Left ventricle myocardium inferior (tissue), 1 donor: ENCODE data around the gene ADAMTS1. TPM values are rescaled to one million over a fixed set of nuclear protein-coding genes. Genes with fewer than 3 reads are reported as not detected.

Experiments
- DNase-seq: peaks from one replicate; pipeline ENCODE4 v3.0.0-alpha.2; 2020
- H3K27ac ChIP-seq: fragments of 200-600 bp; replicated peaks from 2 replicates; pipeline ENCODE4 v1.8.0; 2021
- H3K27me3 ChIP-seq: fragments of 200-600 bp; 2 replicates; pipeline ENCODE4 v1.8.0; 2021; ENCODE audit warnings: low read depth
- H3K36me3 ChIP-seq: fragments of 200-600 bp; 2 replicates; pipeline ENCODE4 v1.8.0; 2021
- H3K4me1 ChIP-seq: fragments of 200-600 bp; 2 replicates; pipeline ENCODE4 v1.8.0; 2021
- H3K4me3 ChIP-seq: fragments of 200-600 bp; 2 replicates; pipeline ENCODE4 v1.8.0; 2021; ENCODE audit warnings: mild to moderate bottlenecking, moderate library complexity
- H3K9me3 ChIP-seq: fragments of 200-600 bp; replicated peaks from 2 replicates; pipeline ENCODE4 v1.8.0; 2021
- intact Hi-C: fragments of 100-400 bp; cut with micrococcal nuclease; formaldehyde crosslinking; loops from one replicate; pipeline ENCODE4 v1.11.0; 2022
- total RNA-seq: library from RNA; stranded (reverse); fragmentation: NEBNext Ultra II Directional; extraction: Animal tissue kit (Norgen Biotek cat#: 25700); gene quantifications from one replicate; pipeline ENCODE4 v1.2.1, GENCODE V29; 2021
- TF ChIP-seq, protein P1 (sequence below): fragments of 200-600 bp; IDR thresholded peaks from 2 replicates; pipeline ENCODE4 v1.8.0; 2021; ENCODE audit warnings: antibody characterized with exemption, mild to moderate bottlenecking, borderline replicate concordance
- donor health status: DM: no; HTN: yes; CAD: no; lungs with severe emphysema.

The ADAMTS1 gene
- total RNA-seq, 1 donor from 2014 or later = 56.7 TPM

DNA sequence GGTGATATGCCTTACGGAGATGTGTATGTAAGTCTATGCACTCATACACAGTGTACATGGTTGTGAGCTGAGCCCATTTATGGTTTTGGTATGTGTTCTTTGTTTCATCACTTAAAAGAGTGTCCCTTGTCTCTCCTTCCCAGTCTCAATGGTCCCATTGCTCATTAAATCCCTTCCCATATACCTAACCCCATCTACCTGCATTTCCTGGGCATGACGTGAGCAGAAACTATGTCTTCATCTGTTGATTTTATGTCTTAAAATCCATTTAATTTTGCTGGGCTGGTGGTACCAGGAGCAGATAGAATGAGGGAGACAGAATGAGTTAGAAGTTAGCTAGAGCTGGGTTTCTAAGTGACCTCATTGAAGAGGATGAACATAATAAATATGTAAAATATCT lies 44.8 kb downstream of the ADAMTS1 start:
- Histone ChIP-seq H3K27me3 (no peaks in the 10 kb centered on the region), H3K27ac (peak overlapping the region; percentile 70), H3K4me1 (peaks cover 45% of the 10 kb centered on the region), H3K9me3 (no peaks in the 10 kb centered on the region), H3K36me3 (no peaks in the 10 kb centered on the region), H3K4me3 (no peak overlapping the region)
- TF ChIP-seq, protein P1, sequence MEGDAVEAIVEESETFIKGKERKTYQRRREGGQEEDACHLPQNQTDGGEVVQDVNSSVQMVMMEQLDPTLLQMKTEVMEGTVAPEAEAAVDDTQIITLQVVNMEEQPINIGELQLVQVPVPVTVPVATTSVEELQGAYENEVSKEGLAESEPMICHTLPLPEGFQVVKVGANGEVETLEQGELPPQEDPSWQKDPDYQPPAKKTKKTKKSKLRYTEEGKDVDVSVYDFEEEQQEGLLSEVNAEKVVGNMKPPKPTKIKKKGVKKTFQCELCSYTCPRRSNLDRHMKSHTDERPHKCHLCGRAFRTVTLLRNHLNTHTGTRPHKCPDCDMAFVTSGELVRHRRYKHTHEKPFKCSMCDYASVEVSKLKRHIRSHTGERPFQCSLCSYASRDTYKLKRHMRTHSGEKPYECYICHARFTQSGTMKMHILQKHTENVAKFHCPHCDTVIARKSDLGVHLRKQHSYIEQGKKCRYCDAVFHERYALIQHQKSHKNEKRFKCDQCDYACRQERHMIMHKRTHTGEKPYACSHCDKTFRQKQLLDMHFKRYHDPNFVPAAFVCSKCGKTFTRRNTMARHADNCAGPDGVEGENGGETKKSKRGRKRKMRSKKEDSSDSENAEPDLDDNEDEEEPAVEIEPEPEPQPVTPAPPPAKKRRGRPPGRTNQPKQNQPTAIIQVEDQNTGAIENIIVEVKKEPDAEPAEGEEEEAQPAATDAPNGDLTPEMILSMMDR = no peak
- intact Hi-C loops = no loop called here
- no peak for DNase-seq

DNA sequence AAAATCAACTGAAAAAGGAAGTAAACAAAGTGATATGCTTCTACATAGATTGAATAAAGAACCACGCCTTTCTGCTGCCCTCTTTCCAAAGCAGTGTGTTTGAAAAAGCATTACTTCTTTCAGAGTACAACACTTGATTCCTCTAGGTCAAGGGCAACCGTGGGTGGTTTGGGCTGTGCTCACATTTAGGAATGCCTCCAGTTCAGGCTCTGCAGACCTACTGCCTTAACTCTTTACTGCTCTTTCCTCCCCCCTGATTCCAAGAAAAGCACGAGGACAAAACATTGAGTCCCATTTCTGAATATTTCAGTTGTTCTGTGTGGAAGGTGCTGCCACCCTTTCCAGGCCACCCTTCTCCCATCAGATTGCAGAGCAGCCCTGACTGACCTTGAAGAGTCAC lies 45.2 kb downstream of the ADAMTS1 start:
- no peaks in the 10 kb centered on the region for H3K9me3 ChIP-seq
- DNase-seq = no peak
- H3K4me3 ChIP-seq = no peak overlapping the region
- H3K36me3 ChIP-seq = no peaks in the 10 kb centered on the region
- H3K27me3 ChIP-seq = no peaks in the 10 kb centered on the region
- intact Hi-C loops = no loop called here
- peak overlapping the region; percentile 70 for H3K27ac ChIP-seq
- H3K4me1 ChIP-seq = peaks cover 43% of the 10 kb centered on the region
- TF ChIP-seq, protein P1 = no peak

DNA sequence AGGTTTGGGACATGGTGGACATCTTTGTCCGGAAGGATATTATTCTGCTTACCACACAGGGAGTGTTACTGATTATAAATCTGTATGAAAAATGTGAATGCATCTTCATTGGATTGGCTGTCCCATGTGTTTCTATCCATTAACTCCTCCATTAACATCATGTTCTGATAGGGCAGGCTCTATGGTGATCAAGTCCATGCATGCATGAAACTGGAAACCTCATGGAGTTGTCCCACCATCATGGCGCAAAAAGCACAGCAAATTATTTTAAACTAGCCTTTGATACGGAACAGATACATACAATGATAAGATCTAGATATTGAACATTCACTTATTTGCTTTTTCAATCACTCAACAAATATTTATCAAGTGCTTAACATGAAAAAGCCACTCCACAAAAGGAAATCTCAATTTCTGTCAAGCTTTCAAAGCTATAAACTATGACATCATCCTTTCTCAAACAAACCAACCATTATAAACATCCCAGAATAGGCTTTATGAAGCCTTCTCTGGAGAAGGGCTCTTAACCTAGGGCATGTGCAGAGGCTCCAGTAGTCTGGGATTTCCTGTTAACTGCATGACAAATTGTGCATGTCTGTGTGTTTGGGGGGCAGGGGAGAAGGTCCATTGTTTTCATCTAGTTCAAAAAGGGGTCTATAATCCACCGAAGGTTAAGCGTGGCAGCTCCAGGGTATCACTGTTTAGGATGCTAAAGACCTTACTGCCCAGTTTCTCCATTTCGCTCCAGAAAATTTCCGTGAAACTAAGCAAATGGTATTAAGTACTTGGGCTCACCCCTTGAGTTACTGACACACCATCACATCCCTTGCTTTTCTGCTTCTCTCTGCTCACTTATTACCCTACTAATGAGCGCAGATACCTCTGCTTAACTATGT lies 46.1 kb downstream of the ADAMTS1 start:
- Histone ChIP-seq H3K36me3 (no peaks in the 10 kb centered on the region), H3K4me1 (peaks cover 39% of the 10 kb centered on the region), H3K4me3 (no peak overlapping the region), H3K27ac (peak overlapping the region; percentile 70), H3K27me3 (no peaks in the 10 kb centered on the region), H3K9me3 (no peaks in the 10 kb centered on the region)
- intact Hi-C loops = no loop called here
- TF ChIP-seq, protein P1 = no peak
- no peak for DNase-seq

DNA sequence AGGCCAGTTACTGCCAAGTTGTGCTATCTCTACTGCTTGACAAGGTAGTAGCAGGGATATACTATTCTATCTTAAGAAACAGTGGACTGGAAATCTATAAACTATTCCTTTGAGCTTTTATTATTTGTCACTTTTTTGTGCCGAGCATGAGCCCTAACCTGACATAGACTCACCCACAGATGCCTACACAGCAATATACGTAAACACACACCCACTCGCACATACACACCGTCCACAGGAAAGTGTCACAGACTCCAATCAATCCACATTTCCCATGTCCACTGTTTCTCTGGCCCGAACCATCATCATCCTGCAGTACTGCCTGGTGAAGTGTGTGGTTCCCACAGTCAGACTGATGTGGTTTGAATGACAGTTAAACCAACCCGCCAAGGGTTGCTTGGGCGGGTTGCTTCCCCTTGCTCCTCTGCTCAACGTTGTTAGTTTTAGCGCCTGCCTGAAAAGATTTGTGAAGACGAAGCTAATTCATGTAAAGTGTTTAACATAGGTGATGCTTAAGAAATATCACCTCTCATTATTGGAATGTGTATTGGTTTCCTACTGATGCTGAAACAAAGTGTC lies 47.2 kb downstream of the ADAMTS1 start:
- H3K27ac ChIP-seq = peak overlapping the region; percentile 74
- intact Hi-C loops = no loop called here
- no peak for DNase-seq
- TF ChIP-seq, protein P1 = no peak
- H3K27me3 ChIP-seq = no peaks in the 10 kb centered on the region
- H3K9me3 ChIP-seq = no peaks in the 10 kb centered on the region
- H3K4me3 ChIP-seq = no peak overlapping the region
- peaks cover 39% of the 10 kb centered on the region for H3K4me1 ChIP-seq
- no peaks in the 10 kb centered on the region for H3K36me3 ChIP-seq

DNA sequence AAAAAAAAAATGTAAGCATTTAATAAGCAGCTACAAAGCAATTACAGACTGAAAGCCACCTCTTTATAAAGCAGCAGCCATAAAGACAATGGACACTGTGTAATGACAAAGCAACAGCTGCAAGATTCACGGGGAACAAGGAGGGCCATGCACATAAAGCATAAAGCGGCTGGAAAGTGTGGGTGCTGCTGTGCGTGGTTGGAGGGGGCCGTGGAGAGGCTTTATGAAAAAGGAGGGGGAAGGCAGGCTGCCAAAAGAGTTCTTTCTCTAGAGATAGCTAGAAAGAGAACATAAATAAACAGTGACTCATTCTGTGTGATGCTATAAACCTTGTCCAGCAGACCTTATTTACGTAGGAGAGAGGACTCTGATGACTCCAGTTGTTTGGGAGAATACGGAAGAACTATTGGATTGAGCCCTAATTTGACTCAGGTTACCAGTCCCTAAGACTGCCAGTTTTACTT lies 49.3 kb downstream of the ADAMTS1 start:
- TF ChIP-seq, protein P1 = no peak
- Histone ChIP-seq H3K27ac (peak overlapping the region; percentile 74), H3K4me1 (peaks cover 36% of the 10 kb centered on the region), H3K27me3 (no peaks in the 10 kb centered on the region), H3K36me3 (no peaks in the 10 kb centered on the region), H3K9me3 (no peaks in the 10 kb centered on the region), H3K4me3 (peak overlapping the region; percentile 6)
- peak; percentile 37 for DNase-seq
- intact Hi-C loops = no loop called here
